ENCODE measurements around the gene TCTN1.

- TF ChIP-seq CTCF (conservative IDR thresholded peaks at IDR 0.05; ENCODE audit: low read depth, low read length) = no peak
- TF ChIP-seq MAFK (IDR thresholded peaks at IDR 0.05; ENCODE audit: low read depth, low read length) = no peak
- TF ChIP-seq ELK1 (IDR thresholded peaks at IDR 0.05; ENCODE audit: borderline replicate concordance, low read depth, low read length) = no peak
- TF ChIP-seq MAZ (IDR thresholded peaks at IDR 0.05; ENCODE audit: borderline replicate concordance, low read depth, low read length) = no peak
- TF ChIP-seq MXI1 (IDR thresholded peaks at IDR 0.05; ENCODE audit: borderline replicate concordance, low read depth, low read length) = no peak
- TF ChIP-seq RFX5 (IDR thresholded peaks at IDR 0.05; ENCODE audit: low read depth, low read length) = no peak
- no peak for TF ChIP-seq RAD21 (IDR thresholded peaks at IDR 0.05; ENCODE audit: low read length)
- no peak for TF ChIP-seq NFE2L2 (IDR thresholded peaks at IDR 0.05; ENCODE audit: low read depth, low read length)
Observed at GRCh38 chr12:110668480-110669192, 54.7 kb downstream of the TCTN1 start.

Measured in IMR-90 (cell line).